Renal pelvis (tissue), 12 donors: ENCODE measurements around the gene DERL3. TPM values are rescaled to one million over a fixed set of nuclear protein-coding genes. Genes with fewer than 3 reads are reported as not detected.
"Not testable (repeated sequence)": the region's sequence is repeated elsewhere in the genome, so short reads cannot be mapped to it uniquely, and the experiment has no call there.

Experiments used
- DNase-seq: peaks from one replicate; pipeline ENCODE4 v3.0.0-alpha.2; 2013
- long read RNA-seq, 16 experiments: transcript quantifications; one replicate each; lab custom pipeline, GENCODE V29; 2026
- polyA plus RNA-seq, 3 donors: library from polyadenylated mRNA; unstranded; fragments of 120-200 nt; gene quantifications; one replicate each; pipeline ENCODE4 v1.2.1, GENCODE V29; 2013; ENCODE audit not compliant: insufficient read length in 3 of 3

The DERL3 gene
- polyA plus RNA-seq = 1 to 10 TPM; 4.9 to 6.4 (median 6.3) TPM
- long read RNA-seq, donor 1 = 0 reads
- long read RNA-seq, donor 2, partial matches to known transcripts = 0 of 1 reads
- long read RNA-seq, donor 2, other reads (novel, unspliced or antisense) = 0 of 1 reads
- long read RNA-seq, donor 3 = 0 reads
- long read RNA-seq, donor 4, partial matches to known transcripts = 0 of 3 reads
- long read RNA-seq, donor 4, other reads (novel, unspliced or antisense) = 0 of 3 reads
- long read RNA-seq, donor 5, partial matches to known transcripts = 0 of 1 reads
- long read RNA-seq, donor 5, other reads (novel, unspliced or antisense) = 0 of 1 reads
- long read RNA-seq, donor 6, partial matches to known transcripts = 0 of 2 reads
- long read RNA-seq, donor 6, other reads (novel, unspliced or antisense) = 0 of 2 reads
- long read RNA-seq, donor 7, partial matches to known transcripts = 0 of 1 reads
- long read RNA-seq, donor 7, other reads (novel, unspliced or antisense) = 0 of 1 reads
- long read RNA-seq, donor 8 = 0 reads
- long read RNA-seq, donor 9, partial matches to known transcripts = 0 of 2 reads
- long read RNA-seq, donor 9, other reads (novel, unspliced or antisense) = 0 of 2 reads
- long read RNA-seq, donor 10, partial matches to known transcripts = 0 of 1 reads
- long read RNA-seq, donor 10, other reads (novel, unspliced or antisense) = 0 of 1 reads
- long read RNA-seq, donor 11 = 0 reads
- long read RNA-seq, donor 12, partial matches to known transcripts = 11 of 11 reads
- long read RNA-seq, donor 12, other reads (novel, unspliced or antisense) = 0 of 11 reads
- long read RNA-seq, donor 13, partial matches to known transcripts = 0 of 1 reads
- long read RNA-seq, donor 13, other reads (novel, unspliced or antisense) = 0 of 1 reads
- long read RNA-seq, donor 14, partial matches to known transcripts = 0 of 2 reads
- long read RNA-seq, donor 14, other reads (novel, unspliced or antisense) = 0 of 2 reads
- long read RNA-seq, donor 15, partial matches to known transcripts = 0 of 3 reads
- long read RNA-seq, donor 15, other reads (novel, unspliced or antisense) = 0 of 3 reads
- long read RNA-seq, donor 16, partial matches to known transcripts = 0 of 3 reads
- long read RNA-seq, donor 16, other reads (novel, unspliced or antisense) = 0 of 3 reads

DNA sequence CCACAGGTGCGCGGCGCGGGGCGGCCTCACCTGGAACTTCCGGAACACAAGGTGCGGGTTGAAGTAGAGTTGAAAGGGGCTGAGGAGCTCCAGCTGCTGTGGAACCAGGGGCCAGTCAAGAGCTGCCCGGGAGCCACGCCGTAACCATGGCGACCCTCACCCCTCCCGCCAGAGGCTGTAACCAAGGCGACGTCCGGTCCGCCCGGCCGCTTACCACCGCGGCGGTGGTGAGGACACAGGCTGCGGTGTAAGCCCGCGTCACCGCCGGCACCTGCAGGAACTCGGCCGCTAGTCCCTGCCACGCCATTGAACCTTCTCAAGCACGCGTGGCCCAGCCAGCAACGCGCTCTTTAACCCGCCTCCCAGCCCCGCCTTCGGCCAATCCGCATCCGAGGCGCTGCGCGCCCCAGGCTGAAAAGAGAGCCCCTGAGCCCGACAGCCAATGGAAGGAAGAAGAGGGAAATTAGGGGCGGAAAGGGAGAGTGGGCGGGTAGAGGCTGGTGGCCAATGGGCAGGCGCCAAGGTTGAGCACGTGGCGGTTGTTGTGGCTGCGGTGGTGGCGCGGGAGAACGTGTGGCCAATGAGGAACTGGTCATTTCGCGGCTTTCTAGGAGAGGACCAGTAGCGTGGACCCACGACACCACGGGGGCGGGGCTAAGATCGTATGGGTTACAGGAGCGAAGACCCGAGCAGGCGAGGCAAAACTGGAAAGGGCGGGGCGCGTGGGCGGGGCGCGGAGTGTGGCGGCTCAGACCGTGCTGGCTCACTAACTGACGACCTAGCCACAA lies at the start of gene DERL3:
Gene DERL3, minus strand, starts transcription at position 326 of the 788 bp plus-strand sequence. Its CDS starts 19 bp downstream, at position 307.
- peak; percentile 98 for DNase-seq

- DNase-seq = no peak
Measured at GRCh38 chr22:23884140-23884539, 45.3 kb upstream of the DERL3 start.

DNA sequence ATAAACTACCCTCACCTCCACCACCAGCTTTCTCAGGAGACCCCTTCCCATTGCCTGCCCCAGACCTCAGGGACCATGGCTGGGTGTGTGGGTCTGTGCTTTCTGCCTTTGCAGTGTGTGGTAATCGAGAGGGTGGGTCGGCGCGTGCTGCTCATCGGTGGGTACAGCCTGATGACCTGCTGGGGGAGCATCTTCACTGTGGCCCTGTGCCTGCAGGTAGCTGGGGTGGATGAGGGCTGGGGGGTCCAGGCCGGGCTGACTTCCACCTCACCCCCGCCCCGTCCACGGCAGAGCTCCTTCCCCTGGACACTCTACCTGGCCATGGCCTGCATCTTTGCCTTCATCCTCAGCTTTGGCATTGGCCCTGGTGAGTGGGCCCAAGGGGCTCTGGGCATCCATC lies 44.9 kb upstream of the DERL3 start:
- no peak for DNase-seq

- no peak for DNase-seq
Measured at GRCh38 chr22:23882370-23882769, 43.6 kb upstream of the DERL3 start.

DNA sequence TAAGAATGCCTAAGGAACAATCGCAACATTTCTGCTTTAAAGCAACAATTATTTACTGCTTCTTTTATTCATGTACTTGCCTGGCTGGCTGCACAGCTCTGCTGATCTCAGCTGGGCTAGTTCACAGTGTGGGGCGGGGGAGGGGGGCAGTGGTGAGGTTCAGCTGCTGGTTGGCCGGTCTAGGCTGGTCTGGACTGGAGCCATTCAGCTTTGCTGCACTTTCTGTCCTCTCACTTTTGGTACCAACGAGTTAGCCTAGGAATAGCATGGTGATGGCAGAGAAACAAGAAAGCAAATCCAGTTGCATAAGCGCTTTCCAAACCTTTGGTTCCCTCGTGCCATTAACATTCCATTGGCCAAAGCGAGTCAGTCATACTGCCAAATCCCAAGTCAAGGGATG lies 39.4 kb upstream of the DERL3 start:
- no peak for DNase-seq

DNA sequence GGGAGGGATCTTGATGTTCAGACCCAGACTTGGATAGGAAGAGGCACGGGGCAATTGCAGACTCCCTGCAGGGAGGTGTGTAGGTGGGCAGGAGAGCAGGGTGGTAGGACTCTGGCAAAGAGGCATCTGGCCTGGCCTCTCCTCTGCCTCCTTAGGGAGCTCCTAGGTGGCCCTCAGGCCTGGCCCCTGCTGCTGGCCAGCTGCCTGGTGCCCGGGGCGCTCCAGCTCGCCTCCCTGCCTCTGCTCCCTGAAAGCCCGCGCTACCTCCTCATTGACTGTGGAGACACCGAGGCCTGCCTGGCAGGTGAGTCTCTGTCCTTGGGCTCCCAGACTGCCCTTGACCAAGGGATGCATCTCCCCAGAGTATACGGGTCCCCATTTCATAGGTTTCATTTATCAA lies 38.8 kb upstream of the DERL3 start:
- DNase-seq = no peak

DNA sequence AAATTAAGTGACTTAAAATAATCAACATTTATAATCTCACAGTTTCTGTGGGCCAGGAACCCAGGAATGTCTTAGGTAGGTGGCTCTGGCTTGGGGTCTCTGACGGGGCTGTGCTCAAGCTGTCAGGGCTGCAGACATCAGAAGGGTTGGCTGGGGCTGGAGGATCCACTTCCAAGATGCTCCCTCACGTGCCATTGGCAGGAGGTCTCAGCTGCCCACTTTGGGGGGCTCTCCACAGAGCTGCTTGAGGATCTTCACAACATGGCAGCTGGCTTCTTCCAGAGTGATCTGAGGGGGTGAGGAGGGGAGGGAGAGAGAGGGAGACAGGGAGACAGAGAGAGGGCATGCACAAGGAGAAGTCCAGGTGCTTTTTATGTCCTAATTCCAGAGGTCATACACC lies 37.0 kb upstream of the DERL3 start:
- no peak for DNase-seq

- no peak for DNase-seq
Measured at GRCh38 chr22:23874871-23875270, 36.1 kb upstream of the DERL3 start.

GRCh38 chr22:23868580-23868979 lies 29.8 kb upstream of the DERL3 start:
- DNase-seq = no peak

DNA sequence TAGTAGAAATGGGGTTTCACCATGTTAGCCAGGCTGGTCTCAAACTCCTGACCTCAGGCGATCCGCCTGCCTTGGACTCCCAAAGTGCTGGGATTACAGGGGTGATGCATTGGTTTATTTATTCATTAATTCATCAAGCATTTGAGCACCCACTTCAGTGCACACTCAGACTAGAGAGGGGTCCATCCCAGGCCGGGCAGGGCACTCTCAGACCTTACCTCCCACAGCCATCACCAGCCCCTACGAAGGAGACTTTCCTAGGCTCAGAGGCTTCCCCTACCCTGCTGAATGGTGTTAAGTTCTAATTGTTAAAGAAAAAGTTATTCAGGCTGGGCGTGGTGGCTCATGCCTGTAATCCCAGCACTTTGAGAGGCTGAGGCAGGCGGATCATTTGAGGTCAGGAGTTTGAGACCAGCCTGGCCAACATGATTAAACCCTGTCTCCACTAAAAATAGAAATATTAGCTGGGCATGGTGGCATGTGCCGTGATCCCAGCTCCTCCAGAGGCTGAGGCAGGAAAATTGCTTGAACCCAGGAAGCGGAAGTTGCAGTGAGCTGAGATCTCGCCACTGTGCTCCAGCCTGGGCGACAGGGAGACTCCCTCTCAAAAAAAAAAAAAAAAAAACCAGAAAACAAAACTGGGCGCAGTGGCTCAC lies 25.8 kb upstream of the DERL3 start:
- not testable (repeated sequence) for DNase-seq

GRCh38 chr22:23862103-23862502 lies 23.3 kb upstream of the DERL3 start:
- no peak for DNase-seq

DNA sequence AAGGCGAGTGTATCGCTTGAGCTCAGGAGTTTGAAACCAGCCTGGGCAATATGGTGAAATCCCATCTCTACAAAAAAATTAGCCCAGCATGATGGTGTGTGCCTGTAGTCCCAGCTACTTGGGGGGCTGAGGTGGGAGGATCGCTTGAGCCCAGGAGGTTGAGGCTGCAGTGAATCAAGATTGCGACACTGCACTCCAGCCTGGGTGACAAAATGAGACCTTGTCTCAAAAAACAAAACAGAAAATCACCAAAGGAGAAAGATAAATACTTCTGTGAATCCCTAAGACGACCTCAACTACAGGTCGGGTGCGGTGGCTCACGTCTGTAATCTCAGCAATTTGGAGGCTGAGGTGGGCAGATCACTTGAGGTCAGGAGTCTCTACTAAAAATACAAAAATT lies 21.4 kb upstream of the DERL3 start:
- not testable (repeated sequence) for DNase-seq

DNA sequence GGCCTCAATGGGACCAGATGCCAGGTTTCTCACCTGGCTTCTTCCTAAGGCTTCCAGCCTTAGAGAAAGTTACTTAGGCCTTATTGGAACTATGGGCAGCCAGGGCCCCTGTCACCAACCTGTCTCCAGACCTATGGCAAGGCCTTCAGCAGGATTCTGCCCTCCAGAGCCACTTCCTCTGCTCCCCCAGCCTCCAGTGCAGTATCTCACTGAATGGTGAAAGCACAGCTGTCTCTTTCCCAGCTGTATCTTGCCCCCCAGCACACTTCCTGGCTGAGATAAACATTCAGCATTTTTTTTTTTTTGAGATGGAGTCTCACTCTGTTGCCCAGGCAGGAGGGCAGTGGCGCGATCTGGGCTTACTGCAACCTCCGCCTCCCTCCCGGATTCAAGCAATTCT lies 20.4 kb upstream of the DERL3 start:
- DNase-seq = no peak

GRCh38 chr22:23858484-23858815 lies 19.6 kb upstream of the DERL3 start:
- DNase-seq = no peak

GRCh38 chr22:23857606-23858483 lies 19.0 kb upstream of the DERL3 start, which contains the start of gene SLC2A11:
Gene SLC2A11 (plus strand): TSS chr22:23857875. CDS start chr22:23858000, 125 bp downstream.
- peak; percentile 98 for DNase-seq

DNA sequence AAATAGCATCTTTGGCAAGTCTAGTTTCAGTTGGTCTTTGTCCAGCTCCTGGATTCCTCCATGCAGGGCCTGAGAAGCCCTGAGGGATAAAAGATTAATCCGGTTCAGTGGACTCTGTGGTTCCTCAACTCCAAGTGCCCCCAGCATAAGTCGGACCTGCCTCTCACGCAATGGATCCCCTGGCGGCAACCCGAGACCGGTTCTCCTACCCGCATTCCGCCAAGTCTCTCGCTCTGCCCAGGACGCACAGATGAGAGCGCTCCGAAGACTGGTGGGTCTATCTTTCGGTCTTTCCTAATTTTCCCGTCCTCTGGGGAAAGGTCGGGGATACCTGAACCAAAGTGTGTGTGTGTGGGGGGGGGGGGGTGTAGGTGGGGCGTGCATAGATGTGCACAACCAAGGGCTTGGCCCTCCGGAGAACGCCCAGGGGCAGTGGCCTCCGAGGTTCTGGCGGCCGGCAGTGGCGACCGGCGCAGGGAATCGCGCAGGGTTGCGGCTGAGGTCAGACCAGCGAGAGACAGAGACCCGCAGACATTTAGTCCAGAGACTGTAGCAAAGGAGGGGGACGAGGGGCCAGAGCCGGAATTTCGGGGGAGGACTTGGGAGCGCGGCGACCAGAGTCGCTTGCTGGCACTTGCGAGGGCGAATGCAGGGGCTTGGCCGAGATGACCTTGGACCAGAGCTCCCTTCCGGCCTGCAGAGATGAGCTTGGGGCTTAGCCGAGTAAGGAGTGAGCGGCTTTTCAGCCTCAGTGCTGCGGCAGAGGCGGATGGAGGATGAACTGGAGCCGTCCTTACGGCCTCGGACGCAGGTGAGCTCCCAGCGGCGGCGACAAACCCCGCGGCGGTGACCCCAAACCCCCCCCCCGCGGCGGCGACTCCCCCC lies 18.2 kb upstream of the DERL3 start:
- peak; percentile 58 for DNase-seq

- DNase-seq = no peak
Measured at GRCh38 chr22:23850136-23850611, 11.4 kb upstream of the DERL3 start.
